GM18499 (cell line): Measurements from ENCODE around the gene RAB7B.

Source experiments
- ATAC-seq: cut with Tn5 transposase; IDR thresholded peaks from one replicate; pipeline ENCODE4 v1.9.1; 2021; ENCODE audit warnings: moderate number of reproducible peaks; ENCODE audit not compliant: insufficient read depth, unreplicated experiment

The RAB7B gene

GRCh38 chr1:205932776-205933175 is 70.4 kb downstream of the RAB7B start:
- ATAC-seq: no peak

GRCh38 chr1:205930799-205931281 is 72.4 kb downstream of the RAB7B start:
- no peak for ATAC-seq

GRCh38 chr1:205930195-205930577 is 73.0 kb downstream of the RAB7B start:
- ATAC-seq: no peak

GRCh38 chr1:205929496-205930194 is 73.5 kb downstream of the RAB7B start:
- no peak for ATAC-seq

- no peak for ATAC-seq
Measured at GRCh38 chr1:205928317-205928716, 74.9 kb downstream of the RAB7B start.

GRCh38 chr1:205927676-205928075 is 75.5 kb downstream of the RAB7B start:
- no peak for ATAC-seq

GRCh38 chr1:205927247-205927646 is 75.9 kb downstream of the RAB7B start:
- no peak for ATAC-seq
